IPS-NIHi11 (cell line): Measurements from ENCODE around the gene PRKCH.
"Not testable (repeated sequence)": the region's sequence is repeated elsewhere in the genome, so short reads cannot be mapped to it uniquely, and the experiment has no call there.

Experiments used
- DNase-seq: peaks from one replicate; pipeline ENCODE4 v3.0.0; 2012; ENCODE audit warnings: mixed read lengths, low spot score

The PRKCH gene

DNA sequence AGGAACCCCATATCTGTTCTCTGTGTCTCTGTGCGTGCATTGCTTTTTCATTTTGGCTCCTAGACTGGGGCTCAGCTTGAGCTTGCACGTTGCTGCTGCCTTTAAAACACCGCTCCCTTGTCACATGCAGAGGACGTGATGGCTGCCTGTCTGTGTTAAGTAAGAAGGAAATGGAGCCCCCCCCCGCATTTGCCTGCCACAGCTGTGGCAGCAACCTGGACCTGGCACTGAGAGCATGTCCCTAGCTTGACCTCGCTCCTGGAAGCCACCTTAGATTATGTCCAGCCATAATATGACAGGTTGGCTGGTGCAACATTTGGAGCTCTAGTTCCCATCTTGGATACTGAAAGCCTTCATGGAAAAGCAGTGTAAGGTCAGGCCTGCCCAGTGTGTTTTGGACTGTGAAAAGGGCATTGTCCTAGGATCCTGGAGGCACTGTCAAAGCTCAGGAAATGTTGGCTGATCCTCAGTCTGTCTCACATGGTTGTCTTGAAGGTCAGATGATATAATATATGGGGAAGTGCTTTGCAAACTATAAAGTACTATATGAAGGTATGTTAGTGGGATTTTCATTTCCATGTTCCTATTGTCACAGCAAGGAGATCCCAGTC is 73.8 kb downstream of the PRKCH start:
- no peak for DNase-seq

DNA sequence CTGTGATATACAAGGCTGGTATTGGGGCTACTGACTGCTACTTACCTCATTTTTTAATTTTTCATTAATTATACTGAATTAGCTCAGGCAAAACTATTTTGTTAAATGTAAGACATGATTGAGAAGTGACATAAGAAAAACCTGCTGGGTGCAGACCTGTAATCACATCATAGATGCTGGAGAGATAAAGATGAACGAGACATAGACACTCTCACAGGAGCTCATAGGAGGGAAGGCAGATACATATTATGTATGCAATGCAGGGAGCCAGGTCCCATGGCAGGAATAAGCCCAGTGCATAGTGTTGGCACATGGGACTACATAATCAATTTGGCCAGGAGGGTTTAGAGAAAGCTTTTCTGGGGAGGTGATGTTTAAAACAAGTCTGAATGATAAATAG is 74.9 kb downstream of the PRKCH start:
- DNase-seq, result no peak

DNA sequence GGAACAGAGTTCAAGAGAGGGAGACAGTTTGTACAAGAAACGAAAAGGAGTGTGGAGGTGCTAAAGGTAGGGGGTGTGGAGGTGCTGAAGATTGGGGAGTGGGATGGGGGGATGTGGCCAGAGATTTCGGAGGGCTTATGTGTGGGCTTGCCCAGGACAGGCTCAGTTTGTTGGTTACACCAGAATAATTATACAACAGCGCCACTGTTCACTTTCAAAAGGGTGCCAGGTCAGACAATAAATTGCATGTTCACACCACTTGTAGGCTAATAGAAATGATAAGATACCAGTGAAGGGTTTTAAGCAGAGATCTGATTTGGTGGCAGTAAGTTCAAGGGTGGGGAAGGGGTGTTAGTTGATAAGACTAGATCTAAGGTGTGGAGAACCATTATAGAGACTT is 75.3 kb downstream of the PRKCH start:
- DNase-seq, result no peak

DNA sequence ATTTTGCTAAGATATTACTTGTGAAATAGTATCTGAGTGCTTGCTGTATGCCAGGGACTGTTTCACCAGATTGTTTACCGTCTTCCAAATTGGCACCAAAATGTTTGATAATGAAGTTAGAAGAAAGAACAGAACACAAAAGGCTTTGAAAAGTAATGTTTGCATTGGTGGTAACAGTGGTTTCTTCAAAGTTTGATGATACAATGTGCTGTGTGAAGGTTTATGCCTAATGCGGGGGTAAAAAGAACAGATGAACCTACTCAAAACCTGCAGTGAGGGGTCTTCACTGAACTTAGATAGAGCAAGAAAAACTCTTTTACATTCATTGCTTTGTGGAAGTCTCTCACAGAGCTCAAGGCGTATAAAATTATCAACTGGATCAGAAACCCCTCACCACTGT is 76.2 kb downstream of the PRKCH start:
- DNase-seq, result no peak

DNA sequence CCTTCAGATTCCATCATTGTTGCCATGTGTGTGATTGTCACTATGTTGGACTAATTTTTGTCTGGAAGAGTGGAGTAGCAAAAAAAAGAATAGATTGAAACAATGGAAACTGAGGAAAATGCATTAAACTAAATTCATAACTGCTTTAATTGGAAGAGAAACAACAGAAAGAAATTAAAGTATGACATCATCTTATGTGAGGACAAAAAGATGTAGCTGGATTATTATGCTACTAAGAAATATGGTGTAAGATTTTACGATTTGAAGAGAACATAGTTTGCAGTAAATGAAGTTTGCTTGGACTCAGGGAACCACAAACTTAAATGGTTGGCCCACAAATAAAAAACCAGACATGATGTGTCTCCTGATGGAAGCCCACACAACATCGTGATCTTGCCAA is 76.8 kb downstream of the PRKCH start:
- no peak for DNase-seq

DNA sequence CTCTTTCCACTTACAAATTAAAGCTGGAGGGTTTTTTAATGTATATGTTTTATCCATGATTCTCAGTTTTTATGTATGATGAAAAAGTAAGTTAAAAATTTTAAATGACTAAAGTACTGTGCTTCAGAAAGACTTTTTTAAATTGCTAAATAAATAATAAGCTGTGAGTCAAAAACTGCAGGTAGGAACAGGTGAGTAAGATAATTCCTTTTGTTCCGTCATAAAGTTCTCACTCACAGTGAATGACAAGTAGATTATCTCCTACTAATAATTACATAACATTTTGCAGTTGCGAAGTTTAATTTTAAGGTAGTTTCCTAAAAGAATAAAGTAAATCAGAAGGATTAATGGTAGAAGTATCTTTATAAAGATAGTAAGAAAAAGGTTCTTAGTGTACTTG is 78.0 kb downstream of the PRKCH start:
- DNase-seq, result no peak

DNA sequence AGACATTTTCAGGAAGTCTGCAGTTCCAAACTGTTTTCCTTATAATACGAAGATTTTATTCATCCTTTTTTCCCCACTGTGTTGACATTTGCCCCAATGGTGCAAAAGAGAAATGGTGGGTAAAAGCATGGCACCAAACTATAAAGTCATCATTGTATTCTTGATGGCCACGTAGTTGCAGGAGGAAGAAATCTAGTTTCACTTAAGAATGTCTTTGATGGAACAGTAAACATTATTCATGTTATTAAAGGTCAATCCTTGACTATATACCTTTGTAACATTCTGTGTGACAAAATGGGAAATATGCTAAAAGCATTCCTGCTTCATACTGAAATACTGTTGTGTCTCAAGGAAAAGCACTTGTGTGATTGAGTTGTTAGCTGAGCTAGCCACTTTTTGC is 80.1 kb downstream of the PRKCH start:
- no peak for DNase-seq

DNA sequence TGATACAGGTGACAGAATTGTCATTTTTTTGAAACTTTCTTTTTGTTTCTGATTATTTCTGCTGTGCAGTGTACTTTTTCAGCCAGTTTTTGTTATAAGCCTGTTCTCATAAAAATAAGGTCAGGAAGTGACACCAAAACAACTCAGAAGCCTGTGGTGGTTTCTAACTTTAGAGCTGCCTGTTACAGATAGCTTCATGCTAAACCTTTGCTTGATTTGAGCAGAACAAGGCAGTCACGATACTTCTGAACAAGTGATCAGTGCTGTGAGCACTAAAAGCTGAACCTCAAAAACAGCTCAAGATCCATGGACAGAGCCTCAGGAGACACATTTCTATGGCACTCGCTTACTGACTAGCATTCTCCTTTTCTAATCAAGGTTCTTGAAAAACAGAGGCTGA is 82.0 kb downstream of the PRKCH start:
- DNase-seq, result no peak

DNA sequence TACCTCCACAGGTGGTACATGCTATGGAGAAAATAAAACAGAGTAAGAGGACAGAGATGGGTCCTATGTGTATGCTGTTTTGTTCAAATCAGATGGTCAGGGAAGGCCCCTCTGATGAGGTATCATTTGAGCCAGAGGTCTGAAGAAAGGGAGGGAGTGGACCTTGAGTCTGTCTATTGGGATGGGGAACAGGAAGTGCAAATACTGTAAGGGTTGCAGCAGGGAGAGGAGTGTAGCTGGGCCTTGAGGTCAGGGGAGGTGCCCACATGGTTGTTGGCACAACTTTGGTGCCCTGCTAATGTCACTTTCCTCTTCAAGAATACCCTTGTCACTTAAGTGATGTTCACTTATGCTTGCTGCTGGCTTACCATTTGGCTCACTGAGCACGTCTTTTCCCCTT is 83.3 kb downstream of the PRKCH start:
- no peak for DNase-seq

DNA sequence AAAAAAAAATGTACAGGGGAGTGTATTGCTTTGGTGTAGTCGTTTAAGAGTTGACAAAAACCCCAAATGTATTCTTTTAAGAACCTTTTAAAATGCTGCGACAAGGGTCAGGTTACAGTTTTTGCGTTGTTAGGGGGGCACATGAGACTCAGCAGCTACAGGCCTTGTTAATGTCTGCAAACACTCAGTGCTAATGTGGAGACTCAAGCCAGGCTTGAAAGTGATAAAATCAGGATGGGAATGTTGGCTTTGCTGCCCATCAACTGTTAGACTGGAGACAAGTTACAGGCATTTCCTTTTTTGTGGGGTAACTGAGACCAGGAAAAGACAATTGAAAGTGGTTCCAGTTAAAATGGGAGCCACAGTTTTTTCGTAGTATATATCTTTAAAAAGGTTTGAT is 84.8 kb downstream of the PRKCH start:
- DNase-seq, result peak; percentile 40

DNA sequence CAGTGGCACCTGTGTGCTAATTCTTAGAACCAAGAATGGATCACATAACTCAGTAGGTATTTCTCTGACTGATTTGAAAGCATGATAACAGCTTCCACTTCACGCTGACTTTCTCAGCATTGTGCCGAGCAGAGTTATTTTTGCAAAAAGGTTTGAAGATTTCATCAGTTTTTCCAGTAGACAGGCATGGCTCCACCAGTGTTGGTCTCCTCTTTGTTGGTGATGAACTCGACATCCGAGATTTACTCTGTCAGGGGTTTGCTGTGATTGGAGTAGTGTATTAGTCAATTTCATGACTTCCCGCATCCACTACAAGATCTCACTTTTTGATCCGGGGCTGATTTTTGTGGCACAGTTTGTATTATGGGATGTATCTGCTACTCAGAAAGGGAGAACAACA is 85.3 kb downstream of the PRKCH start:
- no peak for DNase-seq

DNA sequence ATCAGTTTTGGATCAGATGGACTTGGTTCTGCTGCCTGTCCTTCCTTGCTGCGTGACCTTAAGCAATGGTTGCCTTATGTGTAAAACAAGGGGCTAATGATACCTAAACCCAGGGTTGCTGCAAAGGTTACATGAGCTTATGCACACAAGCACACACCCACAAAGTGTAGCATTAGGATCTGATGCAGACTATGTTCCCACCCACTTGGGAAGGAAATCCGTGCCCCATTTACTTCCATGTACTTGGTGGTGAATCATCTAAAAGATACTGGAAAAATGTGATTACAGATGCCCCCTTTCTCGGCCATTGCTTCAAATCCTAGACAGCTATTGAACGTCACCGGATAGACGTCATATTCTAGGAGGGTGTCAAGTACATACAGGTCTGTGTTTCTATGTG is 87.1 kb downstream of the PRKCH start:
- no peak for DNase-seq

DNA sequence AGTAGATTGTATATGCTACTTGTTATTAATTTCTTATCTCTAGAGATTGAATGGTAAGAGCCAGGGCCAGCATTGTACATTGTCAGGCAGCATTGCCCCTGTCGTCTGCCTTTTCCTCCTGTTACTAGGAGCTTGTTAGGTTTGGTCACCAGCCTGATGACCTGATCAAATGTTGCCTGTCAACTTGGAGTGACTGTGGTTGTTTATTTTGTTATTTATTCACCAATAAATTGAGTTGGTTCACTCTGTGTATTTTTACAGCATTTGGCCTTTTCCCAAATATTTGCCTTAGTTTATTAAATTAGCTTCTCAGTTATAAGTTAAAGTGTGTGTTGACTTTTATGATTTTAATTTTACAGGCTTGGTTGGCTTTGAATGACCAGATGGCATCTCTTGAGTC is 88.4 kb downstream of the PRKCH start:
- DNase-seq, result no peak

DNA sequence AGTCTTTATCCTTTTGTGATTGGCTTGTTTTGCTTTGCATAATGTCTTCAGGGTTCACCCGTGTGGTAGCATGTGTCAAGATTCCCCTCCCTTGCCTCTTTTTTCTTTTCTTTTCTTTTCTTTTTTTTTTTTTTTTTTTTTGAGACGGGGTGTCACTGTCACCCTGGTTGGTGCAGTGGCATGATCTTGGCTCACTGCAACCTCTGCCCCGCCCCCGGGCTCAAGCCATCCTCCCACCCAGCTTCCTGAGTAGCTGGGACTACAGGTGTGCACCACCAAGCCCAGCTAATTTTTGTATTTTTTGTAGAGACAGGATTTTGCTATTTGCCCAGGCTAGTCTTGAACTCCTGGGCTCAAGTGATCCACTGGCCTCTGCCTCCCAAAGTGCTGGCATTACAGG is 94.6 kb downstream of the PRKCH start:
- not testable (repeated sequence) for DNase-seq

DNA sequence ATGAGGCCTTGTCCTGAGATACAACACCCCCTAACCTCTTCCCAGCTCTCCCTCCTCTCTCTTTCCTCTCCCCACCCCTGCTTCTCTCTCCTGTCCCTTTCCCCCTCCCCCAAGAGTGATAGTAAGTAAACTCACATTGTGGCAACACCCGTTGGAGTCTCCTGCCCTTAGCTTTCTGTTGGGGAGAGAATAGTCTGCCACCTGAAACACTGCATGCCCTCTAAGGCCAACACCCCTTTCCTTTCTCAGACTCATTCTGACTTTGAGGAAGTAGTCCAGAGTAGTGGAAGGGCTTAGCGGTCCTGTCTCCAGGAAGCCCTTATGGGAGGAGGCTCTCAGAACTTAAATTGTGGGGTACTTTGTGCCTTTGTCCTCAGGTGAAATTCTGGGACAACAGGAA is 95.2 kb downstream of the PRKCH start:
- DNase-seq, result no peak

DNA sequence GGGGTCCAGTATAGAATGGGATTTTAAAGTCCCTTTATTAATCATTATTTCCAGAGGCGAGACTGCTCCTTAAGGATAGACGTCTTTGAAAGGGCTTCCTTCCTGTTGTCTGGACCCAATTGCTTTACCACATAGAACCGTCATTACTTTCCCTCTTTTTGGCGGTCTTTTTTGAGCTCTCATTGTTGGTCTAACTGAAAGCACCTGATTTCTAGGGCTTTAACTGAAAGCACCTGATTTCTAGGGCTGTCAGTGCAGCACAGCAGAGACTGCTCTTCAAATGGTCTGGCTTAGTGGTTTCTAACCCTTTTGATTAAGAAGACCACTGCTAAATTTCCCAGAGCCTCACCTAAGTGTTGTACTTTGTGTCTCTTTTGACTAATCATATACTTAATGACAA is 95.8 kb downstream of the PRKCH start:
- no peak for DNase-seq

DNA sequence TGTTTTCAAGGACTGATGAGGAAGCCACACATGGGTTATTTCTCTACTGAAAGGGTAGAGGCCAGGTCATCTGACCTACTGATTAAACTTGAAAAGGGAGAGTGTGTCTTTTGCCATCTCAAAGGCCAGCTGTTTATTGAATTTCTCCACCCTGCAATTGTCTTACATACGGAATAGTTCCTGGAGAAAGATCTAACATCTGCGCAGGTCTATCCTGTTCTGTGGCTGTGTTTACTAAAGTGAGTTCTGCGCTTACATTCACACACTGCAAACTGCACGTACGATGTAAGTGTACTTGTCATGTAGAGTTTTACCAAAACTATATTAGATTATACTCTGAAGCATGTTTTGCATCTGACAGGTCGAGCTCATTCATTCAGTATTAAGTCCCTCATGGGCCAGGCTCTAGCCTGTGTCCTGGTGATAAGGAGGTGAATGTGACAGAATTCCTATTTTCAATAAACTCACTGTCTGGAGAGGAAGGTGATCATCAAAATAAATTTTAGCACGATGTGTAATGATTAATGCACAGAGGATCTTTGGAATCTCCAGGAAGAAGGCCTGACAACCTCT is 96.6 kb downstream of the PRKCH start:
- DNase-seq, result no peak

DNA sequence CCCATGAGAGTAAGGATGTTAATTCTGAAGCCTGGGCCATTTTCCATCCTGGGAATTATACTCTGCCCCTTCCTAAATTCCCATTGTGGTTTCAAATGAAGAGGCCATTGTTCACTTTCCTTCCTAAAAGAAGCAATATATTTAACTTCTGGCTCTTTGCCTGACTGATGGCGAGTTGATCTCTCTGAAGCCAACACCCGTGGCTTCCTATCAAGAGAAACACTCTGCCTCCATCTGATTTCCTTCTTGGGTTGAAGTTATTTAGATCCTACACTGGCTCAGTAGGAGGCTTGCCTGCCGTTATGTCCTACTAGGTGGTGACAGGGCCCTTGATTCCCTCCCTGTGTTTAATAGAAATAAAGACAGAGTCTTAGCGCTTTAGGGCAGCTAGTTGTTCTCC is 97.4 kb downstream of the PRKCH start:
- DNase-seq, result no peak

DNA sequence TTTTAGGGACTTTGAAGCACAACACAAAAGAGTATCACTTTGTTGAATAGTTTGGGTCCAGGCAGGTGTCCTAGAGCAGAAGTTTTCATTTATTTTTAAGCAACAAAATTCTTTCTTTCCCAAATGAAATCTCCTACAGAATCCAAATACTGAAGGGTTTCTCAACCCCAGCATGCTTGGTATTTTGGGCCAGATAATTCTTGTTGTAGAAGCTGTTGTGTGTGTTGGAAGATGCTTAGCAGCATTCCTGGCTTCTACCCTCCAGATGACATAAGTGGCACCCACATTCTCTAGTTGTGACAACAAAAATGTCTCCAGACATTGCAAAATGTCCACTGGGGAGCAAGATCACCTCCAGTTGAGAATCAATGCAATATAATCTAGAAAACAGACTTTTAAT is 97.8 kb downstream of the PRKCH start:
- no peak for DNase-seq

DNA sequence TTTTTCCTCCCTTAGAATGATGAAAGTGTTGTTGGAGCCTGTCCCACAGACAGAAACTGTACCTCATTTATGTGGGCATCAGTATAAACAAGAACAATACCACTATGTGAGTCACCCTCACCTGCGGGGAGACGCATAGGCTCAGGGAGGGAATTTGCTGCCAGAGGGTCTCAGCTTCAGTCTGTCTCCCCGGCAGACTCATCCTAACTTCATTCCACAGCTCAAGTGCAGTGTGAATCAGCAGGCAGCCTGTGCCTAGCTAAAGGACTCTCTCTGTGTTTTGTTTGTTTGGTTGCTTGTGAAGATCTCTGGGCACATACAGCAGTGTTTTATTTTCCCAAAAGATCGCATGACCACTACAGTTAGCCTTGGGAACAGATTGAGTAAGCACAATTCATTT is 98.9 kb downstream of the PRKCH start:
- DNase-seq, result no peak

DNA sequence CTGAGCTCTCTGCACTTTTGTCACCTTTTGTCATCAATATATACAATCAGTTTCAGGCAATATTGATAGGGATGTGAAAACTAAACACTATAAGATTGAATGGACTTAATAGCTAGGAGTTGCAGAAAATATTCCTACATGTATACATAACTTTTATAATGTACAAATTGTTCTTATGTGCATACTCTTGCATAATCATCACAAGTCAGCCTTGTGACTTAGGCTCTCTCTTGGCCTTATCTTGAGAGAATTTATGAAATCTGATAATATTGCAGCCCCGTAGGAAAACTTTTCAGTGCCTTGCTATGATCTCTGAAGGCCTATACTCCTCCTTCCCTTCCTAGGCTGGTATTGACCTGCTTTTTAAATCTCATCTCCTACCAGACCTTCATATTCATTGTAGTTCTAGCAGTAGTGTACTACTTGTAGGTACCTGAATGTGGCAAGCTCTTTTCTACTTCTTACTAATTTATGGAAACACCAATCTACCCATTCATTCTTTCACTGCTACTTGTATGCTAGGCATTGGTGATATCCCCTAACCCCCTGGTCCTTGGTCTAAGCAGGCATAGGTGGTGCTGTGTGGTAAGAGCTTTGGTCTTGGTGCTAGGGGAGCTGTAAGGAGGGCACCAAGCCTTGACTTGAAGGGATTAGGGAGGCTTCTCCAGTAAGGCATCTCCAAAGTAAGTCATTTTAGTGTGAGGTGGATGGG is 100.0 kb downstream of the PRKCH start:
- DNase-seq, result no peak

DNA sequence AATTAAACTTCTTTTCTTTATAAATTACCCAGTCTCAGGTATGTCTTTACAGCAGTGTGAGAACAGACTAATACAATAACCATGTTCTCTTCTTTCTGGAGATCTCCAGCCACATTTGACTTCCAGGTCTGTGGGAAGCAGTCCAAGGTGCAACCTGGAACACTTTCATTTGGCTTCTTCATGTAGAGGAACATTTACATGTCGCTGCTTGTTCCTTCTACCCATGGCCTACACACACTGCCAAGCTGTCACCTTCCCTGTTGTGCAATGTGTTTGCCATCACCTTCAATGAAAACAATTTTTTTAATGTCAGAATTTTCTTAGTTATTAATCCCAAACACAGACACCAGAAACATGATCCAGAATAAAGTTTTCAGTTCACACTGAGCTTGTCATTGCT is 104.7 kb downstream of the PRKCH start:
- no peak for DNase-seq

DNA sequence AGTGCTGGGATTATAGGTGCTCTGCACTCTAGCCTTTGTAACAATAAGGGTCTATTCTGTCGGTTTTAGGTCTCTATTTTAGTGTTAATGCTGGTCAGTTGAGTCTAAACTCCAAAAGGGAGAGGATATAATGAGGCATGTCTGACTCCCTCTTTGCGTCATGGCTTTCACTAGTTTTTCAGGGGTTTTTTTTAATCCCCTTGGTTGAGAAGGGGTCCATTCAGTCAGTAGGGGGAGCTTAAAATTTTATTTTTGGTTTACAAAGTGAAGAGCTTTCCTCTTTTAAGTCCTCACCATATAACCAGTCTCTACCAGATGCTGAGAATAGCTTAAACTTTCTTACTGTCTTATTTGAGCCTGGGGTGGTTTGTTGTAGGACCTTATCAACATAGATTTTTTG is 106.9 kb downstream of the PRKCH start:
- no peak for DNase-seq

DNA sequence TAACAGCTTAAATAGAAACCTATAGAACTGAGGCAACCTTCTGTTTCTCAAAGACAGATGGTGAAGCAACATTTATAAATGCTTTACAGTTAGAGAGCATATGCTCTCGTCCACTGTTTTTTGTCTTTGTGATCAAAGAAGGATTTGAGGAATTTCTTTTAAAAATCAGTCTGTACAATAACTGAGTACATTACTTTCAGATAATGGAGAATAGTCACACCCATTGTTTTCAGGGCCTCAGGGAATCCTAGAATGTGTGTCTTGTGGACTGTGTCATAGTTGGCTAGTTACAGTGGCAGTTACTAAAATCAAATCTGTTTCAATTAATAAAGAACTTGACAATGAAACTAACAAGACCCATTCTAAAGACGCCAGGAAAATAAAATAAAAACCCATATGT is 107.9 kb downstream of the PRKCH start:
- no peak for DNase-seq
